Right renal pelvis (tissue), 4 donors: ENCODE measurements around the gene TMEM37. TPM values are rescaled to one million over a fixed set of nuclear protein-coding genes. Genes with fewer than 3 reads are reported as not detected.

Experiments used
- DNase-seq, 4 donors: peaks; one replicate each; pipeline ENCODE4 v3.0.0-alpha.2; 2013; ENCODE audit warnings: low read depth in 4 of 4, low spot score in 3 of 4, missing footprints in 1 of 4
- polyA plus RNA-seq, 4 donors: library from polyadenylated mRNA; unstranded; fragments of 120-200 nt; gene quantifications; one replicate each; pipeline ENCODE4 v1.2.1, GENCODE V29; 2013; ENCODE audit not compliant: insufficient read length in 4 of 4

TMEM37 gene
- polyA plus RNA-seq, 4 donors = 46.3 to 73.2 (median 59.9) TPM

DNA sequence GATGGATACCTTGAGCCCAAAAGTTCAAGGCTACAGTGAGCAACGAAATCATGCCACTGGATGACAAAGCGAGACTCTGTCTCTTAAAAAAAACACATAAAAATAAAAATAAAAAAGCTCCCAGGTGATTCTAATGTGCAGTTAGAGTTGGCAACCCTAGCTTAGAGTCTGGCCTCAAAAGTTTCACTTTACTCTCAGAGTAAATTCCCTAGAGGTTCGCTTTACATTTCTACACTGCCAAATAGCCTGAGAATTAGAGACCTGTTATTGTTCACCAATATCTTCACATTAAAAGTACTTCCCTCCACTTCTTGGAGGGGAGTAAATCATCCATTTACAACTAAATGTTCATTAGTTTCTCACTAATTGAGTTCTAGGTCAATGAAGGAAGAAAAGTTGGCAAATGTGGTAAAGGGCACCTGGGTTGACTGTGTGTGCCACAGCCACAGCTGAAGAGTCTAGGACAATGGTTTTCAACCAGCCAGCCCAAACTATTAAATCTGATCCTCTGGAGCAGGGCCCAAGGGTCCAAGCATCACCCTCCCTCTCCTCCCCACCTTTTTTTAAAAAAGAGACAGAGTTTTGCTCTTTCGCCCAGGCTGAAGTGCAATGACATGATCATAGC lies 15.2 kb upstream of the TMEM37 start:
- DNase-seq = no peak

DNA sequence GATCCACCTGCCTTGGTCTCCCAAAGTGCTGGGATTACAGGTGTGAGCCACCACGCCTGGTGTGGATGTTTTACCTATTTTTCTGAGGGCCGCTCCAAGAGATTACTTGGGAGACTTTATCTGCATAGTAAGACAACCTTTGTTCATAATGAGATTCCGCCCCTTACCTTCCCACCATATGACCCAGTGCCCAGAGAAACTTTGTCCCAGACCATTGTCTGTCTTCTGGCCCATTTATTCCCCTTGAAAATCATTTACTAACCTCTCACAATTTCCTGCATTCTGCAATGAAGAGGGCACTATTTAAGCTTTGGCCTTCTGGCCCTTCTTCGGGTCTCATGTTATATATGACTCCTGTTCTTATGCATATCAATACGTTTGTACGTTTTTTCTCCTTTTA lies 13.7 kb upstream of the TMEM37 start:
- no peak for DNase-seq

DNA sequence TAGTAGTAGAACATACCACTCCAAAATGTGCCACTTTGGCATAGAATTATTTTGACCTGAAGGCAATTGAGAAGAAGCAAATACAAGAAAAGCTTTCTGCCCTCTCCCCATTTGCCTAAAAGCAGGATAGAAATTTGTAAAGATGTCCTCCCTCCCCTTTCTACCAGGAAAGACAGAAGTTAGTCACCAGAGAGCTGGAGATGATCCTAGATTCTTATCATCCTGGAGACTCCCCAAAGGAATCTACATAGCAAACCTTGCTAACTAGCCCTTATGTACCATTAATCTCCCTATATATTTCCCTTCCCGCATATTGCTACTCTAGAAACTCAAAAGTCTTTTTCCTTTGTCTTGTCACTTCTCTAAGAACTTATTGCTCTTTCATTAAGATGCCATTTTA lies 12.6 kb upstream of the TMEM37 start:
- no peak for DNase-seq

DNA sequence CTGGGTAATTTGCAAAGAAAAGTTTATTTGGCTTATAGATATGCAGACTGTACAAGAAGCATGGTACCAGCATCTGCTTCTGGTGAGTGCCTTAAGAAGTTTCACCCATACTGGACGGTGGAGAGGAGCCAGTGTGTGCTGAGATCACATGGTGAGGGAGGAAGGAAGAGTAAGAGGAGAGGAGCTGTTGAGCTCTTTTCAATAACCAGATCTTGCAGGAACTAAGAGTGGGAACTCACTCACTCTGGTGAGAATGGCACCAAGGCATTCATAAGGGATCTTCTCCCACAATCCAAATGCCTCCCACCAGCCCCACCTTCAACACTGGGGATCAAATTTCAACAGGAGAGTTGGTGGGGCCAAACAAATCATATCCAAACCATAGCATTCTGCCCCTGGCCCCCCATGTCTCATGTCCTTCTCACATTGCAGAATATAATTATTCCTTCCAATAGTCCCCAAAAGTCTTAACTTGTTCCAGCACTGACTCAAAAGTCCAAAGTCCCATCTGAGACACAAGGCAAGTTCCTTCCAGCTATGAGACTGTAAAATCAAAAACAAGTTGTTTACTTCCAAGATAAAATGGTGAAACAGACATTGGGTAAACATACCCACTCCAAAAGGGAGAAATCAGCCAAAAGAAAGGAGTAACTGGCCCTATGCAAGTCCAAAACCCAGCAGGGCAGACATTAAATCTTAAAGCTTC lies 11.7 kb upstream of the TMEM37 start:
- no peak for DNase-seq

DNA sequence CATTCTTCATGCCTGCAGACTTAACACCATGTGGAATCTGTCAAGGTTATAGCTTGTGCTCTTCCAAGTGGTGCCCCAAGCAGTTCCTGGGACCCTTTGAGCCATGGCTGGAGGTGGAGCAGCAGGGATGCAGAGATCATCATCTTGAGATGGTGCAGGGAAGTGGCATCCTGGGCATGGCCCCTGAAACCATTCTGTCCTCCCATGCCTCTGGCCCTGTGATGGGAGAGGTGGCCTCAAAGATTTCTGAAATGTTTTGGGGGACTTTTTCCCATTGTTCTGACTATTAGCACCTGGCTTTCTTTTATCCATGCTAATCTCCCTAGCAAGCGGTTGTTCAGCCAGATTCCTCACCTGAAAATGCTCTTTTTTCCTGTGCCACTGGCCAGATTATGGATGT lies 10.3 kb upstream of the TMEM37 start:
- DNase-seq = no peak

DNA sequence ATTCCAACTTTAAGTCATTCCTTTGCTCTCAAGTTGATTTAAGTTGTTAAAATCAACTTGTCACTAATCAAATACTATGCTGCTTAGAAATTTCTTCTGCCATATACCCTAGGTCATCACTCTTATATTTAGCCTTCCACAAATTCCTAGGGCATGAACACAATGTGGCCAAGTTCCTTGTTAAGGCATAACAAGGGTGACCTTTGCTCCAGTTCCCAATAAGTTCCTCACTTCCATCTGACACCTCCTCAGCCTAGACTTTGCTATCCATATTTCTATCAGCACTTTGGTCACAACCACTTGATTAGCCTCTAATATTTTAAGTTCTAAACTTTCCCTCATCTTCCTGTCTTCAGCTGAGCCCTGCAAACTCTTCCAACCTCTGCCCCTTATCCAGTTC lies 9.9 kb upstream of the TMEM37 start:
- no peak for DNase-seq

DNA sequence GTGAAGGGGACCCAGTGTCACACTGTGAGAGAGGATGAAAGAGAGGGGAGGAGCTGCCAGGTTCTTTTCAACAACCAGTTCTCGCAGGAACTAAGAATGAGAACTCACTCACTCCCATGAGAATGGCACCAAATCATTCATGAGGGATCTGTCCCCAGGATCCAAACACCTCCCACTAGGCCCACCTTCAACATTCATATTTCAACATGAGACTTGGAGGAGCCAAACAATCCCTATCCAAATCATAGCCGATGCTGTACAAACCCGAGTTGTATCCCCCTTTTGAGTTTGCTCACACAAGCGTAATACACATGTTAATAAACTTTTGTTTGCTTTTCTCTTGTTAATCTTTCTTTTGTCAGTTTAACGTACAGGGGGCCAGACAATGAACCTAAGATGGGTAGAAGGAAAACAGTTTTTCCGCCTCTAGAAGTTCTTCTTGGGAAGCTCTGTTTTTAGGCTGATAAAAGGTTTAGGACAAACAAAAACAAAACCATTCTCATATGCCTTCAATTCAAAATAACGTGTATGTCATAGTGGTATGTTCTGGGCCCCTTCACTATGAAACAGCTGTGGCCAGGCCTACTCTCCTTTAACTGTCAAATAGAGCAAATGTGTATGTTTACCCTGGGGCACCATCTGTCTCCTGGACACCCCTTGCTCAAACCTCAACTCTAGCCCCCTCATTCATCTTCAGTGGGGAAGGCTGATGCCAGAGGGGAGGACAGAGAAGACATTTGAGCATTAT lies 9.1 kb upstream of the TMEM37 start:
- DNase-seq = no peak

DNA sequence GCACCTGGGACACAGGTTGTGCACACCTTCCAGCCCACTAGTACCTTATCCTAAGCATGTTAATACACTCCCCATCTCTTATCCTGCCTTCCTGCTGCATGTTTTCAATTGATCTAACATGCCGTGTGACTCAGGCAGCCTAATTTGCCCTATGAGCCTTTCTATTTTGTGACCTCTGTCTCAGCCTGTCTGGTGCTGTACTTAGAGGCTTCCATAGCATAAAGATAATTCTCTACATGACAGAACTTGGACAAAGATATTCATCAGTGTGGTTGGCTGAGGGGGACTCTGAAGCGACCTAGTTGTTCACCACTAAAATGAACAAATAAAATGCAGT lies 8.6 kb upstream of the TMEM37 start:
- no peak for DNase-seq

DNA sequence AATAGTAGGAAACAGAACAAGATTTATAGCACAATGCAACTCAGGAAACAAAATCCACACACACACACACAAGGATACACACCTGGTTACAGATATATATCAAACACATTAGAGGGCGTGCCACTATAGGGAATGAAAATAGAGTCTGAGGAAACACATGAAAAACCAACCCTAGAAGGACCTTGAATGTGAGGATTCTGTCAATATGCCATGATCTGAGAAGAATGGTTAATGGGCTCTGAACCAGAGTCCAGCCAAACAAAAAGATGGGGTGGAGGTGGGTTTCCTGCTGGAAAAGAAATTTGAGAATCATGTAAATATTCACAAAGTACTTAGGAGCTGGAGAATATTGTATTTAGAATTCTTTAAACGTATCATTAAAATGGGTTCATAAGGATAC lies 7.8 kb upstream of the TMEM37 start:
- DNase-seq = no peak

DNA sequence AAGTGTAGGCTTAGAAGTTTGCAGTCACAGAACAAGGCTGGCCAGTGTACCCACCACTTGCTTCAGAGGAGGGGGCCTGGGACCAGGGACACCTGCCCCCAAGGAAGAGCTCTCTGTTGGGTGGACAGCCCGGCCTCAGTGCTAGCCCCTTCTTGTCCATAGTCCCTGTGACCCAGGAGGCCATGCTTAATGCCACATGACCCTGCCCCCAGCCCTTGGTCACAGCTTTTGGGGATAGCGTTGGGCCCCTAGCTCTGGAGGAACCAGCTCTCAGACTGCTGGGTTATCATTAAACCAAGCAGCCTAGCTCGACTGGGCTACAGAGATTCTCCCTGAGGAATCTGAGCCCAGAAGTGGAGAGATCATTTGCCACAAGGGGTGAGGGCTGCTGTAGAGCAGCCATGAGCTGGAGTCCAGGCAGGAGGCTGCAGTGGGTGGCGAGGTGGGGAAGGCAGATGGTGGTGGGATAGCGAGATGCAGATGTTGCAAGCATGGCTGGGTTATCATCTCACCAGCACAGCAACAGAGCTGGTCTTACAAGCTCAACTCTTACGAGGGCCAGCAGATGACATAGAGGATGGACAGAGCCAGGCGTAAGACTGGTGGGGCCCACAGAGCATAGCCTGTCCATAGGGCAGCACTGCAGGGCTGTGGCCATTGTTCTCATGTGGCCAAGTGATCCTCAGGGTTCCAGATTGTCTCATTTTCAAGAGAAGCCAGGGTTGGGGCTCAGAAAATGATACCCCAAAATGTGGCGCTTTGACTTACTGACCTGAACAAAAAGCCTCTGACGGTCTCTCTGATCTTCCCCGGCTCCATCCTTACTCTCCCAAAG lies 7.2 kb upstream of the TMEM37 start:
- no peak for DNase-seq

DNA sequence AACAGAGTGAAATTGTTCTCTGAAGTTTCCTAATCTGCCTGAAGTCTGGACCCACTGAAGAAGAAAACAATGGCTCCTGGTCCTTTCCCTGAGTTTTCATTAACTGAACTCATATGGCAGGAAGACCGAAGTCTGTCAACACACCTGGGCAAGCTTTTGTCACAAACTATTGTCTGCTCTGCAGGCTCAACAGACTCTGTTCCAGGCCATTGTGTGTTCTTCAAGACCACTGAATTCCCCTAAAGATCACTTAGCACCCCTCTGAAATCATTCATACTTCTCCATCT lies 6.6 kb upstream of the TMEM37 start:
- no peak for DNase-seq

DNA sequence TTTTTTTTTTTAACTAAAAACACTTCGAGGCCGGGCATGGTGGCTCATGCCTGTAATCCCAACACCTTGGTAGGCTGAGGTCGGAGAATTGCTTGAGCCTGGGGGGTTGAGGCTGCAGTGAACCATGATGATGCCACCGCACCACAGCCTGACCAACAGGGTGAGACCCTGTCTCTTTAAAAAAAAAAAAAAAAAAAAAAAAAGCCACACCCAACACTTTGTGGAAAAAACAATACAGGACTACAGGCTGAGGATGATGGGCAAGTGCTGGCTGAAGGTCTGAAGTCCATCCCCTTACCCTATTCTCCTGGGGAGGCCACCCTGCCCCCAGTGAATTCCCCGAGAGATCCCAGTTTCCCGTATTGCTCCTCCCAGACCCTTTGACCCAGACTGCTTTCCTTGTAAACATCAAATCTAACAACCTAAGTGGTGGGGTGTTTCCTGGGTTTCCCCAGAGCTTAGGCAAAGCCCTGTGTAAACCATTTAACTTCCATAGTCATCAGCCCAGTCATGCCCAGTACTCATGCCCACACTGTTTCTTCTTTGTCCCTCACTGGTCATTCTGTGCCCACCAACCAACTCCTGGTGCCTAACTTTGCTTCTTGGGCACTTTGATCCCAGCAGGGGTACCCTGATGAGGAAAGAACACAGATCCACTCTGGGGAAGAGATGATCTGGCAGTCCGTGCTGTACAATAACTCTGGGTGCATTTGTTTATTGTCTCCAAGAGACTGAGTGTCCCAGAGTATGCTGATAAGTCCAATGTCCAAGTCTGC lies 5.8 kb upstream of the TMEM37 start:
- DNase-seq = no peak

DNA sequence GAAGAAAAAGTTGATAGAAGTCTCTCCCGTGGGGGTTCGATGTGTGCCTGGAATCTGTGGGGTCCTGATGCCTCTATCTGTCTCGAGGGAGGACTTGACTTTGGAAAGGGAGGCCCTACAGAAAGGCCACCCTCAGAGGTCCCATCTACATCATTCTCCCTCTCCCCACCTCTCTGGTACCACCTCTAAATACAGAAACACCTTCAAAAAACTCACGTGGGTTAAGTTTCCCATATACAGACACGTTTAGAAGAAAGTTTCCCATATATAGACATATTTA lies 5.3 kb upstream of the TMEM37 start:
- DNase-seq = no peak

DNA sequence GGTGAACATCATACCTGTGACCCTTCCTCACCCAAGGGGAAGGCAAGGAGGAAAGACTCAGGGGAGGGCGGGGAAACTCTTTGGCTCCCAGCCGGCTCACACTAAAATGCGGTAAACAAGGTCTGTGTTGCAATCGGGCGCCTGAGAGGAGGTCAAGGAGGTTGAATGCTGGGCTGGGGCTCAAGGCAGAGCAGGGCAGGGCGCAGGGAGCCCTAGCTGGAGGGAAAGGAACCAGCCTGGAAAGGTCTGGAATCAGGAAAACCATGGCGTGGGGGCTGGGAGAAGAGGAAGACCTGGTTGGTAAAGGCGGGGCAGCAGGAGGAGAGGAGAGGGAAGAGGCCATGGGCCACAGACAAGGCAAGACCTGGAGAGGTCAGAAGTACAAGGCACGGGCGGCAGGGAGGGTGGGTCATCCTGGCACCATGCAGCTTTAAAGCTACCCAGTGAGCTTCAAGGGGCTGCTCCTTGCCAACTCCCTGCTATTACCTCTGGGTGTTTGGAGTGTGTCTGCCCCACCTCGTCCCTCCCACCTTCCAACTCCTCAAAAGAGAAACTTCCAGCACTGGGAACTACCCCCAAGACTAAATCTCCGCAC lies 4.8 kb upstream of the TMEM37 start:
- no peak for DNase-seq

DNA sequence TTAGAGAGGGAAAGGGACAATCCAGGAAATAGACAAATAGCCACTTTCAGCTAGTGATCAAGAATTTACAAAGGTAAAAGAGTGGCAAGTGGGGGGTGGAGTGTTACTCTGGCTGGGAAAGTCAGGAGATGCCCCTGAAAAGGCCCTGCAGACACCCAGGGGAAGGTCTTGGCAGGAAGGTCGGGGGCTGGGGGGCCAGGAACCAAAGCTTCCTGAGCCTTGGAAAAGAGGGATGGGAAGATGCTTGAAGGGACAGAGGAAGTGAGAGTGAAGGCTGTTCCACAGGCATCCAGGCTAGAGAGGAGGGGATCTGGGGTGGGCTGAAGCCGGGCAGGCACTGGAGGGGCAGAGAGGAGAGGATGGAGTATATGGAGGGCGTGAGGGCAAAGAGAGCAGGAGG lies 3.9 kb upstream of the TMEM37 start:
- no peak for DNase-seq

DNA sequence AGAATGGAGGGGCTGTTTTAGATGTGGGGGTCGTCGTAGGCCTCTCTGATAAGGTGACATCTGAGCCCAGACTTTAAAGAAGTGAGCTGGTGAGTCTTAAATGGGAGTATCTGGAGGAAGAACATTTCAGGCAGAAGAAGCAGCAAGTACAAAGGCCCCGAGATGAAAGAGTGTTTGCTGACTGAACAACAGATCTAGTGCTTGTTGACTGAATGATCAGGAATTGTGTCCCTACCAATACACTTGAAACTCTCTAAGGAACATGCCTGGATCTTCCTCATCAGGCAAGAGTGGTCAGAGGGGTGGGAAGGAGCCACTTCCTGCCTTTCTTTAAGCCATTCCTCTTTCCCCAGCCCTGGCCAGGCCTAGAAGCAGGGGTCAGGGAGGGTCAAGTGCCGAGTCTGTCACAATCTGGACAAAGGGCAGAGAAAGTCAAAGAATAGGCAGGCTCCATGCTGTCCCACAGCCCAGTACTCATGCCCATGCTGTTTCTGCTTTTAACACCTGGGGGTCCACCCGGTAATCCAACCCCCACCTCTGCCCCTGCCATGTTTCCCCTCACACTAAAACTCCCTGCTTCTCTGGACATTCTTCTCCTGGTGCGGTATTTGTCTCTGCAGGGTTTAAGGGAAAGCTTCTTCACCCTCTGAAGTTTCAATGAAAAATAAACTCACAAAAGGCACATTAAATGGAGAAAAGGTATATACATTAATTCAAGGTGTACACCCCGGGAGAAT lies 3.0 kb upstream of the TMEM37 start:
- no peak for DNase-seq

DNA sequence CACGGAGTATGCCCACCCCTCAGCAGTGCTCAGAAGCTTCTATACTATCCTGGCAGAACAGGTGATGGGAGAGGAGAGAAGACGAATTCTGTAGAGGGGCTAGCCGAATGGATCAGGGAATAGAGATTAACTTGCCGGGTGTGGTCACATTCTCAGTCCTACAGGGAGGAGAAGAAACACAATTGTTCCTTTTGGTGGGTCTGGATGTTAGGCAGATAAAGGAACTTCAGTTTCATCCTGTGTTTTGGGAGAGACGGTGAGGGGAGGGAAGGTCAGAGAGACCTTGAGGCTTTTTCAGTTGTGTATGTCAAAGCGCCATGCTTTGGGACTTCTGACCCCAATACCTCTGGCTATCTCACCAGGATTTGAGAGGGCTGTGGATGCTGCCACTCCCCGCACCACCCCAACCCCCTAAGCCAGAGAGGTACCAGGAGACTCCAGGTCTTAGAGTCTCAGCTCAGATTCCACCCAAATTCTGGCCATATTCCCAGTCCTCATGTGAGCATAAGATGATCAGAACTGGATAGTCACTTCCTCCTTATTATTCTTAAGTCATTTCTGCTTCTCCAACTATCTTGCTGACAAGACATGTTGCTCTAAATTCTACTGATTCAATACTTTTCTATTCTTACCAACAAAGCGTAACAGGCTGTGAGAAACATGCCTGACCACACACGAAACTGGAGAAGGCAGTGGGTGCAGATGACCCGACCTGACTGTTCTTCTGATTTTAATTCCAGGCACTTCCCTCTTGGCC lies 2.3 kb upstream of the TMEM37 start:
- DNase-seq = no peak

DNA sequence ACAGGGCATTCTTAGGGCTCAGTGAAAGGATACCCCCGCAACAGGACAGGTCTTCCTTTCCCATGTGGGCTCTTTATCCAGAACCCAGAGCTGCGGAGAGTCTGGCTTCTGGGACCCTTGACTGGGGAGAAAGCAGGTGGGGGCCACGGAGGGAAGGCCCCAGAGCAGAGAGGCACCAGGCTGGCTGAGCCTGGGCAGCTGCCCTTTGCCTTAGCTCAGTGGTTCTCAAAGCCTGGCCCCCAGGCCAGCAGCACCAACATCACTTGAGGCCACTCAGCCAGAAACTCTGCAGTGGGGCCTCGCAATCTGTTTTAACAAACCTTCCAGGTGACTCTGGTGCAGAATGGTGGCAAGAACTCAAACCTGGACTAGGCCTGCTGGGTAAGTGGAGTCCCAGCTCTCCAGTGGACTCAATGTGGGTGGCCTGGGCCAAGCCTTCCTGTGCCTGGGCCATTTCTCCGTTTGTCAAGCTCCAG lies 1.6 kb upstream of the TMEM37 start:
- no peak for DNase-seq
